Left lung (tissue), 10 donors: ENCODE measurements around the gene RPL23. TPM values are rescaled to one million over a fixed set of nuclear protein-coding genes. Genes with fewer than 3 reads are reported as not detected.

Experiments
- ATAC-seq: fragments of 200-7000 bp; cut with Tn5 transposase; one replicate; pipeline ENCODE4 v1.9.1; 2020; ENCODE audit warnings: moderate library complexity
- DNase-seq, 4 donors: peaks; one replicate each; pipeline ENCODE4 v3.0.0-alpha.2; 2013 to 2020
- H3K27ac ChIP-seq, 2 donors: fragments of 200-600 bp; sonication (generic) in 1 of 2; one replicate each; pipeline versions ENCODE4 v1.5.0 to v1.8.0; 2020 to 2021
- H3K27me3 ChIP-seq, 2 donors: fragments of 200-600 bp; sonication (generic) in 1 of 2; one replicate each; pipeline versions ENCODE4 v1.5.0 to v1.8.0; 2020 to 2021
- H3K36me3 ChIP-seq, 2 donors: fragments of 200-600 bp; sonication (generic) in 1 of 2; one replicate each; pipeline versions ENCODE4 v1.5.0 to v1.8.0; 2020 to 2021
- H3K4me1 ChIP-seq, 2 donors: fragments of 200-600 bp; one replicate each; pipeline ENCODE4 v1.8.0; 2021
- H3K4me3 ChIP-seq, 2 donors: fragments of 200-600 bp; sonication (generic) in 1 of 2; one replicate each; pipeline versions ENCODE4 v1.5.0 to v1.8.0; 2020 to 2021; ENCODE audit warnings: mild to moderate bottlenecking in 1 of 2
- H3K9me3 ChIP-seq, 2 donors: fragments of 200-600 bp; sonication (generic) in 1 of 2; one replicate each; pipeline versions ENCODE4 v1.5.0 to v1.8.0; 2020 to 2021
- CTCF ChIP-seq, 2 donors: fragments of 200-600 bp; sonication (generic) in 1 of 2; IDR thresholded peaks; one replicate each; pipeline versions ENCODE4 v1.5.0 to v1.8.0; 2021; ENCODE audit warnings: antibody characterized with exemption in 2 of 2
- intact Hi-C, 2 donors: fragments of 100-400 bp; cut with DNase I; formaldehyde crosslinking; loops; one replicate each; pipeline versions ENCODE4 v1.11.2 to v1.14.2; 2022
- polyA plus RNA-seq, 6 donors: library from polyadenylated mRNA; unstranded; fragments of 120-200 nt; gene quantifications; one replicate each; pipeline ENCODE4 v1.2.1, GENCODE V29; 2013; ENCODE audit not compliant: insufficient read length in 6 of 6
- total RNA-seq, 2 donors: library from RNA; stranded (reverse); fragmentation: NEBNext Ultra II Directional; extraction: Animal tissue kit (Norgen Biotek cat#: 25700); gene quantifications; one replicate each; pipeline ENCODE4 v1.2.1, GENCODE V29; 2021
- donor health status: DM: no; HTN: yes; CAD: no.
- donor health status: DM: no; HTN: no; CAD: no.

The RPL23 gene
- total and polyA plus RNA-seq, 8 donors: 1,144 to 3,076 (median 2,699) TPM

- Histone ChIP-seq H3K27me3 (no peaks in the 10 kb centered on the region), H3K4me3 (no peak overlapping the region), H3K27ac (peak overlapping the region; percentile 53 to 73), H3K9me3 (no peaks in the 10 kb centered on the region), H3K4me1 (peaks cover 57 to 100% of the 10 kb centered on the region in 2 donors), H3K36me3 (peaks cover 0 to 73% of the 10 kb centered on the region in 2 donors)
- DNase-seq (no peak), ATAC-seq (no peak)
- TF ChIP-seq CTCF (IDR thresholded peaks at IDR 0.05): no peak
- intact Hi-C loops: no loop called here
These were observed 29.3 kb upstream of the RPL23 start for GRCh38 chr17:38882870-38883269.

DNA sequence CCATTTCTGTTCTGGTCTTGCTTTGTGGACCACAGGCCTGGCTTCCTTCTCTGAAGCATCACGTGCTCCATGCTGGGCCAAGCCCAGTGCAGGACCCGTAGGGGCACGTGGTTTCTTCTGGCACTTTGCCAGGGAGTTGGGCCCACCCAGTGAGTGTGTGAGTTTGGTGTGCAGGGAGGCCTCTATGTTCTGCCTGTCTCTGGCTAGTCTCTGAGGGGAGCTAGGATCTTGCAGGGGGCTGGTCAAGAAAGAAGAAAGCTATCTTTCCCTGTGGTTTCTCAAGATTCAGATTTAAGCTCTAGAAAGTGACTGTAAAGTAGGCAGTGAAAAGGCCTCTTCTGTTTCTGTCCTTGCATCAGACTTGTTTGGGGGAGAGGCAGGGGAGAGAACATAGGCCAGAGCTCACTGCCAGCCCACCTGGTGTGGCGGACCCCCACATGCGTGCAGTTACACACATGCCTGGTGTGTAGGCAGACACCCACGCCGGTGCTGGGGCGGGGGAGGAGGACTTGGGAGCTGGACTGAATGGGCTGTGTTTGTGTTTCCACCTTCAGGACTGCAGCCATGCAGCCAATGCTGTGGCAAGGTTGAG is 28.2 kb upstream of the RPL23 start:
- peak overlapping the region; percentile 11 to 73 for H3K27ac ChIP-seq
- peaks cover 0 to 71% of the 10 kb centered on the region in 2 donors for H3K36me3 ChIP-seq
- DNase-seq (peak in 3 of 4 donors; percentile 55 to 84 (median 62)), ATAC-seq (peak; percentile 20)
- intact Hi-C loops: no loop called here
- H3K4me1 ChIP-seq: peaks cover 65 to 100% of the 10 kb centered on the region in 2 donors
- no peak overlapping the region for H3K4me3 ChIP-seq
- no peaks in the 10 kb centered on the region for H3K27me3 ChIP-seq
- no peak for TF ChIP-seq CTCF (IDR thresholded peaks at IDR 0.05)
- H3K9me3 ChIP-seq: no peaks in the 10 kb centered on the region

- TF ChIP-seq CTCF (IDR thresholded peaks at IDR 0.05): no peak
- intact Hi-C loops: no loop called here
- peak overlapping the region; percentile 71 to 73 for H3K27ac ChIP-seq
- peak; percentile 60 for ATAC-seq
- H3K4me1 ChIP-seq: peaks cover 60 to 100% of the 10 kb centered on the region in 2 donors
- H3K27me3 ChIP-seq: no peaks in the 10 kb centered on the region
- peak in 1 of 4 donors; percentile 53 for DNase-seq
- H3K4me3 ChIP-seq: no peak overlapping the region
- H3K36me3 ChIP-seq: peaks cover 0 to 61% of the 10 kb centered on the region in 2 donors
- no peaks in the 10 kb centered on the region for H3K9me3 ChIP-seq
These were observed 26.6 kb upstream of the RPL23 start for GRCh38 chr17:38879878-38880665.

DNA sequence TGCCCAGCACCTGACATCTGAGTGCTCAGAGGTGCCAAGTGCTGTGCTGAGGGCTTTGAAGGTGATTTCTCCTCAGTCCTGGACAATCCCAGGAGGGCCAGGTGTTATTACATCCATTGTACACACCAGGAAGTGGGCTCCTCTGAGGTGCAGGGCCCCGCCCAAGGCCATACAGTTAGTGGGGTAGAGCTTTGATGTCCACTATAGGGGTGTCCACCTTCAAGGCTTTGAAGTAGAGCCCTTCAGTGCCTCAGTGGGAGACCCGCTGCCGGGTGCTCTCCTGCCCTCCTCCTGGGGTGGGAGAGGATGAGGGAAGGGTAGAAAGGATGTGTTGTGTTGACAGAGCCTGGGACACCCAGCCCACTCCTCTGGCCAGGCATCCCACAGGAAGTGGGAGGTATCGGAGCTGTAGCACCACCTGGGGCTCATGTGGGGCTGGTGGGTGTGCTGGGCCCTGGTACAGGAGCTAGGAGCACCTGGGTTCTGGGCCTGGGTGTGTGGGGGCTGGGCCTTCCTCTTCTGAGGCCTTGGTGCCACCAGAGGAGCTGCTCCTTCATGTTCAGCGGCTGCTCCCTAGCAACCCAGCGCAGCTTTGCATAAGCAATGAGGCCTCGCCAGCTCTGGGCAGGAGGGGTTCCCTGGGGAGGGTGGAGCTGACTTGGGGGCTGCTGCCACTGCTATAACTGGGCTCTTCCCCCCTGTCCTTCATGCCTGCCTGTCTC is 23.8 kb upstream of the RPL23 start:
- Histone ChIP-seq H3K27ac (peak overlapping the region in 1 of 2 donors; percentile 66), H3K36me3 (peaks cover 0 to 56% of the 10 kb centered on the region in 2 donors), H3K27me3 (no peaks in the 10 kb centered on the region), H3K4me3 (no peak overlapping the region), H3K4me1 (peaks cover 64 to 100% of the 10 kb centered on the region in 2 donors), H3K9me3 (no peaks in the 10 kb centered on the region)
- TF ChIP-seq CTCF (IDR thresholded peaks at IDR 0.05): no peak
- intact Hi-C loops: no loop called here
- ATAC-seq: no peak
- DNase-seq: no peak
